Central memory CD8-positive, alpha-beta T cell (primary cell): ENCODE data around the gene UBE2L3.
A peak's percentile ranks its signal among the peaks of the same experiment; 100 is the strongest.
"Not testable (repeated sequence)": the region's sequence is repeated elsewhere in the genome, so short reads cannot be mapped to it uniquely, and the experiment has no call there.

Source experiments
- ATAC-seq: fragments of 150-1000 bp; cut with Tn5 transposase; replicated peaks from 2 replicates; pipeline ENCODE4 v1.10.0; 2022; ENCODE audit warnings: mild to moderate bottlenecking, moderate FRiP score, moderate number of reproducible peaks; ENCODE audit not compliant: poor library complexity, severe bottlenecking; ENCODE audit errors: extremely low read depth
- DNase-seq, 2 donors: peaks; one replicate each; pipeline ENCODE4 v3.0.0; 2021; ENCODE audit warnings: low spot score in 2 of 2
- H3K27ac Mint-ChIP-seq: one replicate; pipeline ENCODE4 v1.8.0; 2022; ENCODE audit warnings: low read depth, mild to moderate bottlenecking, moderate library complexity, mixed read lengths
- H3K27me3 Mint-ChIP-seq: one replicate; pipeline ENCODE4 v1.8.0; 2022; ENCODE audit warnings: mixed read lengths
- H3K36me3 Mint-ChIP-seq: one replicate; pipeline ENCODE4 v1.8.0; 2022; ENCODE audit warnings: mild to moderate bottlenecking, moderate library complexity, mixed read lengths; ENCODE audit not compliant: insufficient read depth
- H3K4me1 Mint-ChIP-seq: one replicate; pipeline ENCODE4 v1.8.0; 2022; ENCODE audit warnings: mixed read lengths
- H3K4me3 Mint-ChIP-seq: one replicate; pipeline ENCODE4 v1.8.0; 2022; ENCODE audit warnings: mild to moderate bottlenecking, moderate library complexity, mixed read lengths
- H3K9me3 Mint-ChIP-seq: one replicate; pipeline ENCODE4 v1.8.0; 2022; ENCODE audit warnings: mixed read lengths

Gene UBE2L3

DNA sequence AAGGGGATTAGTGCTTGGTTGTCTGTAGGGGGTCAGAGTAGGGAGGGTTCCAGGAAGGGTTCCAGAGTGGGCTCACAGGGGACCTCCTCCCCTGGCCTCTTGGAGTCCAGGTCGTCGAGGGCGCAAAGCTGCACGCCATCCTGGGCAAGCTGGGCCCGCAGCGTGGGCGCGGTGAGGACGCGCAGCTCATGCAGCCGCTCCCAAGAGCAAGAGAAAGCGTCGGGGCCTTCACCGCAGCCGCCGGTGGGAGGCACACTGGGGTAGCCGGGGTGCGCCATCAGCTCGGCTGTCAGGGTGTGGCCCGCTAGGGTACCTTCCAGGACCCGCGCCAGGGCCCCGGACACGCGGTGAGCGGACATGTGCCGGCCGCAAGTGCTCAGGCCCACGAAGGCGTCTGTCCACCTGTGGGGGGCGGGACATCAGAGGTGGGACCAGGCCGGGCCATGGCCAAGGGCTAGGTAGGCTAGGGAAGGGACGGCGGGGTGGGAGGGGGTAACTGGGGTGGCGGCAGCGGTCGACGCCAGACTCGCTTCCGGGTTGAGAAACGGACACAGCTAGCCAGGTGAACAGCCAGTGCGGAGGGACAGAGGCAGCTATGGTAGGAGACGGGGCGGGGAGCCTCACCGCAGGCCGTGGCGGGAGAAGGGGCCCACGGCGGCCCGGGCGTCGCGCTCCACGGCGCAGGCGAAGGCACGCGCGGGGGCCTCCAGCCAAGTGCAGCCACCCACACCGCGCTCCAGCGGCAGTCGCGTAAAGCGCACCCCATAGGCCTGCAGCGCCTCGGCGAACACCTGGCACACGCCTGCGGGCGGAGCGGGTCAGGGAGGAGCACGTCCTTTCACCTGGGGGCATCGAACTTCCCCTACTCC lies 61.1 kb downstream of the UBE2L3 start:
- H3K36me3 Mint-ChIP-seq = peaks cover 27% of the 10 kb centered on the region
- peaks cover 39% of the 10 kb centered on the region for H3K4me1 Mint-ChIP-seq
- no peak for DNase-seq
- no peaks in the 10 kb centered on the region for H3K27me3 Mint-ChIP-seq
- H3K4me3 Mint-ChIP-seq = peak overlapping the region; percentile 88
- H3K27ac Mint-ChIP-seq = peak overlapping the region; percentile 81
- no peak for ATAC-seq
- H3K9me3 Mint-ChIP-seq = no peaks in the 10 kb centered on the region

GRCh38 chr22:21629255-21630149 lies 62.0 kb downstream of the UBE2L3 start, which contains the start of gene YDJC:
Gene YDJC (minus strand): TSS chr22:21630022. CDS start chr22:21630014, 8 bp downstream.
- peak within 1 kb of the TSS; percentile 88 for H3K4me3 Mint-ChIP-seq
- peaks cover 39% of the 10 kb centered on the region for H3K4me1 Mint-ChIP-seq
- DNase-seq = peak; percentile 89 to 92
- no peaks in the 10 kb centered on the region for H3K27me3 Mint-ChIP-seq
- peak within 1 kb of the TSS; percentile 81 for H3K27ac Mint-ChIP-seq
- no peaks in the 10 kb centered on the region for H3K9me3 Mint-ChIP-seq
- peak; percentile 92 for ATAC-seq
- peaks cover 19% of the 10 kb centered on the region for H3K36me3 Mint-ChIP-seq

- Mint-ChIP-seq H3K9me3 (no peaks in the 10 kb centered on the region), H3K36me3 (peaks cover 16% of the 10 kb centered on the region), H3K4me3 (no peak overlapping the region), H3K4me1 (peaks cover 28% of the 10 kb centered on the region), H3K27ac (no peak overlapping the region), H3K27me3 (no peaks in the 10 kb centered on the region)
- ATAC-seq (no peak), DNase-seq (no peak)
These were observed 63.5 kb downstream of the UBE2L3 start for GRCh38 chr22:21631025-21631424.

GRCh38 chr22:21632237-21632895 lies 64.9 kb downstream of the UBE2L3 start, which contains the start of gene CCDC116:
Gene CCDC116 (plus strand): TSS chr22:21632760. CDS start chr22:21633182, 422 bp downstream.
- DNase-seq (peak; percentile 48 to 56), ATAC-seq (peak; percentile 35)
- no peaks in the 10 kb centered on the region for H3K27me3 Mint-ChIP-seq
- H3K9me3 Mint-ChIP-seq = no peaks in the 10 kb centered on the region
- peaks cover 10% of the 10 kb centered on the region for H3K36me3 Mint-ChIP-seq
- peaks cover 18% of the 10 kb centered on the region for H3K4me1 Mint-ChIP-seq
- no peak within 1 kb of the TSS for H3K27ac Mint-ChIP-seq
- no peak within 1 kb of the TSS for H3K4me3 Mint-ChIP-seq

DNA sequence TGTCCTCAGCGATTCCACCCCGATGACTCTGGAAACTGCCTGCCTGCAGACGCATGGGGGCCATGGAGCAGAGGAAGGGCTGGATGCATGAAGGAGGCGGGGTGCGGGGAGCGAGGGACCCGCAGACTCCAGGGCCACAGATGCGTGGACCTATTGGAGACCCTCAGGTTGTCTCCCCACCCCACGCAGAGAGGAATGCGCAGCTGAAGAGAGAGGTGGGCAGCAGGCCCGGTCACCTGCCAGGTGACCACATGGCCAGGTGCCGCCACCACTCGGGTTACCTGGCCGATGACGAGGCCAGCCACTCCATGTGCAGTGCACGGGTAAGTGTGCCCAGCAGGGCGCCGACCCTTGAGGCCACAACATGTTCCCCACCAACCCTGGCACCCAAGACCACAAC lies 65.4 kb downstream of the UBE2L3 start:
- H3K4me3 Mint-ChIP-seq = no peak overlapping the region
- H3K4me1 Mint-ChIP-seq = peaks cover 15% of the 10 kb centered on the region
- no peak overlapping the region for H3K27ac Mint-ChIP-seq
- H3K36me3 Mint-ChIP-seq = peaks cover 10% of the 10 kb centered on the region
- H3K9me3 Mint-ChIP-seq = no peaks in the 10 kb centered on the region
- no peaks in the 10 kb centered on the region for H3K27me3 Mint-ChIP-seq
- ATAC-seq = no peak
- DNase-seq = no peak

- Mint-ChIP-seq H3K4me1 (peaks cover 10% of the 10 kb centered on the region), H3K27me3 (no peaks in the 10 kb centered on the region), H3K4me3 (no peak overlapping the region), H3K36me3 (peaks cover 8% of the 10 kb centered on the region), H3K9me3 (no peaks in the 10 kb centered on the region), H3K27ac (no peak overlapping the region)
- no peak for DNase-seq
- no peak for ATAC-seq
These were observed 66.0 kb downstream of the UBE2L3 start for GRCh38 chr22:21633481-21633880.

DNA sequence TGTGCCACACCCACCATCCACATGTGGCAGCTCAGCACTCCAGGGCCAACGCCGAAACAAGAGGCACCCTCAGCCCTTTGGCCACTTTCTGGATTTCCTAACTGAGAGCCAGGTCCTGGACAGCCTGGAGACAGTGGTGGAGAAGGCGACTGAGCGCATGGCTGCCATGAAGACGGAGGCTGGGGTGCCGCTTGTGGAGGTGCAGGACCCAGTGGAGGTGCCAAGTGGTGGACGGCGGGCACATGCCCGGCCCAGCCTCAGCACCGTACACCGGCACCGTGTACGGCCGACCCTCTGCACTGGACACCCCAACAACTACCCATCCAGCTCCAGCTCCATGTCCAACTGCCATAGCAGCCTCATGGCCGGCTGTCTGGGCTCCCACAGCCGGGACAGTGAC lies 66.6 kb downstream of the UBE2L3 start:
- Mint-ChIP-seq H3K27me3 (no peaks in the 10 kb centered on the region), H3K4me3 (no peak overlapping the region), H3K27ac (no peak overlapping the region), H3K36me3 (peaks cover 7% of the 10 kb centered on the region), H3K9me3 (no peaks in the 10 kb centered on the region), H3K4me1 (peaks cover 8% of the 10 kb centered on the region)
- ATAC-seq (no peak), DNase-seq (no peak)

DNA sequence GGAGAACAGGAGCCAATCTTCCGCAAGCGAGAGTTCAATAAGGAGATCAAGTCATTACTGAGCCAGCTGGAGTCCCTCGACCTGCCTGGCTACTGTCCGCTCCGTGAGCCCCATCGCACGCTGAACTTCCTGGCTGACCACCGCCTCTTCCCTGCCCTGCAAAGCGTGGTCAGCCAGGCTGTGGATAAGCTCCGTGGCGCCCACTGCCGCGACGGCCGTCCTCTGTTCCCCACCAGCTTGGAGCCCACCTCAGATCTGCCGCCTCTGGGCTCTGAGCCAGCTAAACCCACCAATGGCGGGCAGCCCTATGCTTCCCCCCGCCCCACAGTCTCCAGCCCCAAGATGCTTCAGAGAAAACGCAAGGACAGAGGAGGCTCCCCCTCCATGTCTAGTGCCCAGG lies 67.3 kb downstream of the UBE2L3 start:
- DNase-seq (no peak), ATAC-seq (no peak)
- Mint-ChIP-seq H3K36me3 (peaks cover 5% of the 10 kb centered on the region), H3K27me3 (no peaks in the 10 kb centered on the region), H3K27ac (no peak overlapping the region), H3K9me3 (no peaks in the 10 kb centered on the region), H3K4me3 (no peak overlapping the region), H3K4me1 (peaks cover 4% of the 10 kb centered on the region)

DNA sequence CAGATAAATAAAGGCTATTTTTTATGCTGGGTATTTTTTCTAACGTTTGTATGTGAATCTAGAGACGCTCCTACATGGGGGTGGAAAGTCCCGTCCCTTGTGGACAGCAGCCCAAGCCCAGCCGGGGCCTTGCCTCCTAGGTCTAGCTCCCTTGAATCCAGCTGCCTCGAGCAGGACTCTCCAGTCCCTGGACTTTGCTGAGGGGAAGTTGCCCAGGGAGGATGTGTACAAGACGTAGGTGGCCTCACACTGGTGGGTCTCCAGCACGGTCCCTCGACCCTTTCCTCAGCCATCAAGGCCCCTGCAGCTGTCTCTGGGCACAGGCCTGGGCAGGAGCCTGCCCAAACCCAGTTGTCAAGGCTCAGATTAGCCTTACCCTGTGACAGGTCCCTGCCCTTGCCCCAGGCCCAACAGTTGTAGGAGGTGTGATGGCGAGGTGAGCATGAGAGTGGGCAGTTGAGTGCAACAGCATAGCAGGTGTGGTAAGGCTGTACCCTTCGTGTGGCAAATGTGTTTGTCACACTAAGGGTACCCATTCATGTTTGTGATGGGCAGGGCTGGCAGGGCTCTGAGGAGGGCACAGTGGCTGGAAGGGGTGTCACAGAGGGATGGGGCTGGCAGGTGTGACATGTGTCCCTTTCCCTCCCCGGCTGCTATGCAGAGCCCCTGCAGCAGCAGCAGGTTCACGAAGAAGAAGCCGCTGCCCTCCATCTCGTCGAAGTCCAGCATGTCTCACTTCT lies 68.4 kb downstream of the UBE2L3 start:
- Mint-ChIP-seq H3K27ac (no peak overlapping the region), H3K27me3 (no peaks in the 10 kb centered on the region), H3K36me3 (peaks cover 3% of the 10 kb centered on the region), H3K9me3 (no peaks in the 10 kb centered on the region), H3K4me1 (peaks cover 4% of the 10 kb centered on the region), H3K4me3 (no peak overlapping the region)
- DNase-seq (no peak), ATAC-seq (no peak)

DNA sequence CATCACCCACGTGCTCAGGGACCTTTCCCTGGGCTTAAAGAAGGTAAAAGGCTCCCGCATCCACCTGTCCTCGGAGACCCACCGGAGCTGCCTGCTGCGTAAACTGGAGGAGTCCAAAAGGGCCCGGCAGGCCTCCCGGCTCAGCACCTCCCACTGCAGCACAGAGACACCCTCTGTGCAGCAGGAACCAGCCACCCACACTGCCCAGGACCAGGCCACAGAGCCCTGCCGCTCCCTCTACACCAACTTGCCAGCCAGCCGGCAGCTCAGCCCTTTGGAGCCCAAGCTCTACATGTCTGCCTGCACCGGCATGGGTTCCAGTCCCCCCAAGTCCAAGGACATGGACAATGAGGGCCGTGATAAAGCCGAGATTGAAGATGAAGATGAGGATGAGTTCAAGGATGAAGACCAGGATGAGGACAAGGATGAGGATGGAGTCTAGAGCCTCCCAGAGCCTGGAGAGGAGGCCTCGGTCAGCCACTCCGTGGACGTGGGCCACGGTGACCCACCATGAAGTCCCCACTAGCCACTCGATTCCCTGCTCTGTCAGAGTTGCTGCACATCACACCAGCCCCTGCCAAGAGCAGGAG lies 69.2 kb downstream of the UBE2L3 start:
- peaks cover 2% of the 10 kb centered on the region for H3K4me1 Mint-ChIP-seq
- no peak overlapping the region for H3K4me3 Mint-ChIP-seq
- H3K36me3 Mint-ChIP-seq = no peaks in the 10 kb centered on the region
- H3K27me3 Mint-ChIP-seq = no peaks in the 10 kb centered on the region
- no peak overlapping the region for H3K27ac Mint-ChIP-seq
- no peaks in the 10 kb centered on the region for H3K9me3 Mint-ChIP-seq
- ATAC-seq (no peak), DNase-seq (no peak)

GRCh38 chr22:21637450-21637849 lies 69.9 kb downstream of the UBE2L3 start:
- H3K4me1 Mint-ChIP-seq, H3K27me3 Mint-ChIP-seq, H3K36me3 Mint-ChIP-seq, DNase-seq, H3K4me3 Mint-ChIP-seq, H3K27ac Mint-ChIP-seq, H3K9me3 Mint-ChIP-seq, ATAC-seq: not testable (repeated sequence)
